Pancreas (tissue), 10 donors: Measurements from ENCODE around the gene CMTM1. TPM values are rescaled to one million over a fixed set of nuclear protein-coding genes. Genes with fewer than 3 reads are reported as not detected.

Experiments used
- ATAC-seq, 4 donors: fragments of 200-7000 bp; cut with Tn5 transposase; one replicate each; pipeline versions ENCODE4 v1.8.0 to v1.9.1; 2020; ENCODE audit warnings: mild to moderate bottlenecking in 4 of 4, moderate library complexity in 4 of 4
- DNase-seq, 6 donors: peaks; one replicate each; pipeline ENCODE4 v3.0.0-alpha.2; 2020
- FAIRE-seq: peaks from 2 replicates; lab custom pipeline; 2012; peaks lifted over from hg19 to GRCh38; lab: Jason Lieb, UNC
- H3K27ac ChIP-seq, 4 donors: fragments of 200-600 bp; sonication (generic); 1 replicate in 3 of 4; 2 replicates in 1 of 4; pipeline versions ENCODE4 v1.5.0 to v1.8.0; 2020
- H3K27me3 ChIP-seq, 4 donors: fragments of 200-600 bp; one replicate each; pipeline ENCODE4 v1.8.0; 2021
- H3K36me3 ChIP-seq, 3 donors: fragments of 200-600 bp; sonication (generic) in 1 of 3; one replicate each; pipeline versions ENCODE4 v1.5.0 to v1.8.0; 2020 to 2021
- H3K4me1 ChIP-seq, 3 donors: fragments of 200-600 bp; one replicate each; pipeline ENCODE4 v1.8.0; 2021
- H3K4me3 ChIP-seq, 4 donors: fragments of 200-600 bp; sonication (generic) in 2 of 4; one replicate each; pipeline versions ENCODE4 v1.5.0 to v1.8.0; 2020 to 2021
- H3K9me3 ChIP-seq, 4 donors: fragments of 200-600 bp; one replicate each; pipeline ENCODE4 v1.8.0; 2021
- CTCF ChIP-seq, 4 donors: fragments of 200-600 bp; sonication (generic) in 3 of 4; IDR thresholded peaks; one replicate each; pipeline versions ENCODE4 v1.5.0 to v1.8.0; 2021; ENCODE audit warnings: antibody characterized with exemption in 4 of 4
- WGBS, 2 donors: extraction: QIAGEN DNeasy Blood & Tissue Kit; methylation state at CpG; one replicate each; pipeline ENCODE4 v1.1.7; 2013; 5-methylcytosine and 5-hydroxymethylcytosine counted together
- intact Hi-C, 3 donors: fragments of 100-400 bp; cut with DNase I; formaldehyde crosslinking; loops; one replicate each; pipeline versions ENCODE4 v1.11.1 to v1.14.2; 2022
- polyA plus RNA-seq, 2 donors: library from polyadenylated mRNA; stranded (reverse); fragments of 200-250 nt; gene quantifications; one replicate each; pipeline ENCODE4 v1.2.3, GENCODE V29; 2013
- total RNA-seq, 6 donors: library from RNA; stranded (reverse); fragmentation: NEBNext Ultra II Directional in 4 of 6; extraction: Animal tissue kit (Norgen Biotek cat#: 25700) in 4 of 6; gene quantifications; one replicate each; pipeline versions ENCODE4 v1.2.1 to v1.2.4, GENCODE V29; 2021 to 2023
- donor health status: healthy with polysubstance abuse.
- donor health status: DM: no; HTN: no; CAD: no; lungs with moderate emphysema.
- donor health status: DM: no; HTN: no; CAD: no.
- donor health status: control.
- donor health status: control.
- donor health status: Bipolar disorder and iron deficiency.
- donor health status: DM: yes; HTN: yes; CAD: no.
- donor health status: DM: no; HTN: no; CAD: no.
- donor health status: DM: no; HTN: no; CAD: no.
- donor health status: DM: yes; HTN: yes; CAD: no.

Gene CMTM1
- total and polyA plus RNA-seq, 8 donors: 0.28 to 3.9 (median 0.82) TPM

GRCh38 chr16:66604376-66605176 is 38.3 kb downstream of the CMTM1 start, which contains the start of gene CMTM3:
CMTM3 (plus strand) TSS chr16:66604704; CDS start chr16:66604806, 102 bp downstream.
- WGBS, 2 donors: 2 to 3% methylated on average over 40 to 92 of the region's 96 CpGs
- peak in 3 of 4 donors; percentile 57 to 59 (median 57) for TF ChIP-seq CTCF (IDR thresholded peaks at IDR 0.05)
- Histone ChIP-seq H3K4me1 (no peaks in the 10 kb centered on the region), H3K27ac (peak within 1 kb of the TSS in 3 of 4 donors; percentile 42 to 66 (median 55)), H3K4me3 (peak within 1 kb of the TSS; percentile 38 to 70 (median 44)), H3K9me3 (no peaks in the 10 kb centered on the region), H3K36me3 (no peaks in the 10 kb centered on the region), H3K27me3 (no peaks in the 10 kb centered on the region)
- DNase-seq: peak in 5 of 6 donors; percentile 39 to 84 (median 53)
- intact Hi-C loops: loop anchor here in 1 of 3 donors (5.0 kb wide), 1 partner anchor 202 kb away; no protein-coding TSS in a partner anchor
- FAIRE-seq: no peak
- ATAC-seq: peak; percentile 59 to 73 (median 66)

- Histone ChIP-seq H3K4me1 (no peaks in the 10 kb centered on the region), H3K27ac (peak overlapping the region in 3 of 4 donors; percentile 42 to 66 (median 55)), H3K36me3 (no peaks in the 10 kb centered on the region), H3K9me3 (no peaks in the 10 kb centered on the region), H3K27me3 (no peaks in the 10 kb centered on the region), H3K4me3 (peak overlapping the region; percentile 38 to 70 (median 44))
- WGBS, 2 donors: 28 to 29% methylated on average over 26 to 61 of the region's 61 CpGs
- intact Hi-C loops: loop anchor here in 1 of 3 donors (5.0 kb wide), 1 partner anchor 203 kb away; no protein-coding TSS in a partner anchor
- FAIRE-seq (no peak), ATAC-seq (peak; percentile 12 to 31 (median 28)), DNase-seq (peak in 3 of 6 donors; percentile 51 to 83 (median 71))
- no peak for TF ChIP-seq CTCF (IDR thresholded peaks at IDR 0.05)
Observed at GRCh38 chr16:66605177-66605978, 39.1 kb downstream of the CMTM1 start.

- 78 to 80% methylated on average over 10 of the region's 10 CpGs for WGBS, 2 donors
Observed at GRCh38 chr16:66605979-66606751, 39.9 kb downstream of the CMTM1 start.

More at GRCh38 chr16:66605979-66606751, 39.9 kb downstream of the CMTM1 start:
- Histone ChIP-seq H3K4me3 (peak overlapping the region in 2 of 4 donors; percentile 42 to 70), H3K27ac (no peak overlapping the region), H3K27me3 (no peaks in the 10 kb centered on the region), H3K4me1 (no peaks in the 10 kb centered on the region), H3K36me3 (no peaks in the 10 kb centered on the region), H3K9me3 (no peaks in the 10 kb centered on the region)
- FAIRE-seq (no peak), DNase-seq (no peak), ATAC-seq (no peak)
- intact Hi-C loops: loop anchor here in 1 of 3 donors (5.0 kb wide), 1 partner anchor 204 kb away; no protein-coding TSS in a partner anchor
- TF ChIP-seq CTCF (IDR thresholded peaks at IDR 0.05): no peak
